Liver (tissue), 9 donors: ENCODE data around the gene PRDM8. TPM values are rescaled to one million over a fixed set of nuclear protein-coding genes. Genes with fewer than 3 reads are reported as not detected.

Source experiments
- DNase-seq: peaks from one replicate; pipeline ENCODE4 v3.0.0-alpha.2; 2017; ENCODE audit warnings: low spot score
- H3K27ac ChIP-seq, 2 donors: one replicate each; pipeline ENCODE4 v1.7.0; 2013; ENCODE audit warnings: inconsistent platforms in 2 of 2, low read length in 2 of 2, control low read depth in 1 of 2, low read depth in 1 of 2, mild to moderate bottlenecking in 1 of 2
- H3K27me3 ChIP-seq, 4 donors: one replicate each; pipeline versions ENCODE4 v1.6.1 to v1.7.0; 2013; ENCODE audit warnings: low read length in 3 of 4, inconsistent platforms in 1 of 4, mild to moderate bottlenecking in 1 of 4, moderate library complexity in 1 of 4; ENCODE audit not compliant: control insufficient read depth in 4 of 4, insufficient read depth in 4 of 4
- H3K36me3 ChIP-seq, 4 donors: one replicate each; pipeline versions ENCODE4 v1.6.1 to v1.7.0; 2013; ENCODE audit warnings: low read length in 3 of 4, mild to moderate bottlenecking in 3 of 4, low read depth in 1 of 4, moderate library complexity in 1 of 4; ENCODE audit not compliant: control insufficient read depth in 4 of 4, insufficient read depth in 3 of 4
- H3K4me1 ChIP-seq, 4 donors: one replicate each; pipeline versions ENCODE4 v1.6.1 to v1.7.0; 2013; ENCODE audit warnings: low read length in 3 of 4, mild to moderate bottlenecking in 3 of 4, moderate library complexity in 1 of 4; ENCODE audit not compliant: control insufficient read depth in 4 of 4, insufficient read depth in 4 of 4
- H3K4me3 ChIP-seq, 3 donors: one replicate each; pipeline versions ENCODE4 v1.6.1 to v1.7.0; 2013; ENCODE audit warnings: low read length in 3 of 3, control low read depth in 1 of 3, low read depth in 1 of 3, mild to moderate bottlenecking in 1 of 3
- H3K9ac ChIP-seq, 2 donors: one replicate each; pipeline ENCODE4 v1.7.0; 2013; ENCODE audit warnings: low read length in 2 of 2, mild to moderate bottlenecking in 2 of 2, moderate library complexity in 2 of 2, control low read depth in 1 of 2, low read depth in 1 of 2
- H3K9me3 ChIP-seq, 4 donors: one replicate each; pipeline versions ENCODE4 v1.6.1 to v1.7.0; 2013; ENCODE audit warnings: low read length in 3 of 4; ENCODE audit not compliant: control insufficient read depth in 4 of 4
- CTCF ChIP-seq: fragments of 150-350 bp; IDR thresholded peaks from 2 replicates; pipeline ENCODE4 v1.5.1; 2017; ENCODE audit warnings: improper control_type of control experiment, low read depth, low read length; ENCODE audit not compliant: missing input control
- EGR1 ChIP-seq, 2 donors: IDR thresholded peaks; 2 replicates each; pipeline ENCODE4 v1.6.1; 2016 to 2018; ENCODE audit warnings: antibody characterized with exemption in 2 of 2, low read depth in 2 of 2
- FOXA2 ChIP-seq: IDR thresholded peaks from 2 replicates; pipeline ENCODE4 v1.6.1; 2016; ENCODE audit warnings: antibody characterized with exemption
- GABPA ChIP-seq, 2 donors: IDR thresholded peaks in 1 of 2; conservative IDR thresholded peaks in 1 of 2; 2 replicates each; pipeline ENCODE4 v1.6.1; 2016; ENCODE audit warnings: antibody characterized with exemption in 2 of 2, mild to moderate bottlenecking in 1 of 2, moderate library complexity in 1 of 2
- HNF4A ChIP-seq, 2 donors: conservative IDR thresholded peaks; 2 replicates each; pipeline ENCODE4 v1.6.1; 2016; ENCODE audit warnings: antibody characterized with exemption in 2 of 2, mild to moderate bottlenecking in 2 of 2
- JUND ChIP-seq, 2 donors: IDR thresholded peaks; 2 replicates each; pipeline ENCODE4 v1.6.1; 2016; ENCODE audit warnings: antibody characterized with exemption in 2 of 2
- MAX ChIP-seq: IDR thresholded peaks from 2 replicates; pipeline ENCODE4 v1.6.1; 2016; ENCODE audit warnings: antibody characterized with exemption
- RAD21 ChIP-seq, 2 donors: IDR thresholded peaks; 2 replicates each; pipeline ENCODE4 v1.6.1; 2016; ENCODE audit warnings: antibody characterized with exemption in 2 of 2, mild to moderate bottlenecking in 2 of 2
- REST ChIP-seq: IDR thresholded peaks from 2 replicates; pipeline ENCODE4 v1.6.1; 2016; ENCODE audit warnings: antibody characterized with exemption, mild to moderate bottlenecking
- SP1 ChIP-seq: IDR thresholded peaks from 2 replicates; pipeline ENCODE4 v1.6.1; 2018; ENCODE audit warnings: antibody characterized with exemption, mild to moderate bottlenecking
- TAF1 ChIP-seq: conservative IDR thresholded peaks from 2 replicates; pipeline ENCODE4 v1.6.1; 2016; ENCODE audit warnings: antibody characterized with exemption, mild to moderate bottlenecking
- ZBTB33 ChIP-seq: IDR thresholded peaks from 2 replicates; pipeline ENCODE4 v1.6.1; 2016; ENCODE audit warnings: antibody characterized with exemption
- WGBS: extraction: QIAGEN DNeasy Blood & Tissue Kit; methylation state at CpG from one replicate; pipeline ENCODE4 v1.1.7; 2013; 5-methylcytosine and 5-hydroxymethylcytosine counted together
- polyA plus RNA-seq, 2 donors: library from polyadenylated mRNA; stranded (reverse) in 1 of 2; unstranded in 1 of 2; fragments of 200-250 nt in 1 of 2; fragments of >200 nt in 1 of 2; fragmentation: Nextera tagmentation in 1 of 2; extraction: Ambion mirVana in 1 of 2; gene quantifications; one replicate each; pipeline versions ENCODE4 v1.2.1 to v1.2.3, GENCODE V29; 2013 to 2015
- total RNA-seq, 2 donors: library from RNA; depleted of rRNA; stranded (reverse); fragments of >200 nt; gene quantifications; one replicate each; pipeline ENCODE4 v1.2.3, GENCODE V29; 2014
- donor health status: healthy.
- donor health status: healthy.
- donor health status: healthy.
- donor health status: healthy.
- donor health status: healthy.

PRDM8 gene
- total and polyA plus RNA-seq, 4 donors, result 0.05 to 0.14 (median 0.08) TPM; not detected in 1

GRCh38 chr4:80225595-80225994 lies 28.3 kb downstream of the PRDM8 start (continued):
- TF ChIP-seq REST, result no peak
- no peak for TF ChIP-seq JUND (IDR thresholded peaks at IDR 0.05)
- TF ChIP-seq GABPA (IDR thresholded peaks at IDR 0.05 in 1 of 2, conservative IDR thresholded peaks at IDR 0.05 in 1 of 2), result no peak
- no peak for TF ChIP-seq SP1
- no peak for TF ChIP-seq TAF1
- no peak for TF ChIP-seq RAD21 (IDR thresholded peaks at IDR 0.05)

GRCh38 chr4:80226094-80226493 lies 28.8 kb downstream of the PRDM8 start:
- H3K9me3 ChIP-seq, result no peaks in the 10 kb centered on the region
- peaks cover 0 to 5% (median 2%) of the 10 kb centered on the region in 4 donors for H3K27me3 ChIP-seq
- no peak for DNase-seq
- no peak overlapping the region for H3K27ac ChIP-seq
- no peak overlapping the region for H3K4me3 ChIP-seq
- no peak overlapping the region for H3K9ac ChIP-seq
- TF ChIP-seq JUND (IDR thresholded peaks at IDR 0.05), result no peak
- TF ChIP-seq SP1, result no peak
- no peak for TF ChIP-seq EGR1 (IDR thresholded peaks at IDR 0.05; ENCODE audit: low read depth in 2 of 2)
- TF ChIP-seq MAX, result no peak
- TF ChIP-seq FOXA2, result no peak
- no peak for TF ChIP-seq CTCF
- H3K36me3 ChIP-seq, result no peaks in the 10 kb centered on the region
- H3K4me1 ChIP-seq, result no peaks in the 10 kb centered on the region
- WGBS, result 36% methylated on average over 2 of the region's 2 CpGs

GRCh38 chr4:80228460-80228859 lies 31.2 kb downstream of the PRDM8 start:
- no peaks in the 10 kb centered on the region for H3K9me3 ChIP-seq
- H3K4me1 ChIP-seq, result no peaks in the 10 kb centered on the region
- no peak for TF ChIP-seq ZBTB33
- no peak for TF ChIP-seq REST
- TF ChIP-seq GABPA (IDR thresholded peaks at IDR 0.05 in 1 of 2, conservative IDR thresholded peaks at IDR 0.05 in 1 of 2), result no peak
- no peak for TF ChIP-seq SP1
- TF ChIP-seq FOXA2, result no peak
- no peak for TF ChIP-seq HNF4A (conservative IDR thresholded peaks at IDR 0.05)
- no peak for TF ChIP-seq CTCF
- TF ChIP-seq RAD21 (IDR thresholded peaks at IDR 0.05), result no peak
- H3K27ac ChIP-seq, result no peak overlapping the region
- H3K9ac ChIP-seq, result no peak overlapping the region
- no peak overlapping the region for H3K4me3 ChIP-seq
- DNase-seq, result no peak
- H3K27me3 ChIP-seq, result peaks cover 0 to 6% (median 2%) of the 10 kb centered on the region in 4 donors
- no peaks in the 10 kb centered on the region for H3K36me3 ChIP-seq
